H1 (cell line): ENCODE results near the gene BRPF1. TPM values are rescaled to one million over a fixed set of nuclear protein-coding genes. Genes with fewer than 3 reads are reported as not detected.

Experiments
- CTCF ChIA-PET: fragments of 300-600 bp; sonication (Branson Sonifier 250); formaldehyde crosslinking; loops from one replicate; lab custom pipeline; 2021; ENCODE audit not compliant: partially characterized antibody; lab: Charles Lee
- POLR2A ChIA-PET: fragments of 300-600 bp; sonication (Branson Sonifier 250); formaldehyde crosslinking; loops from one replicate; lab custom pipeline; 2021; ENCODE audit warnings: inconsistent platforms; ENCODE audit not compliant: partially characterized antibody; lab: Charles Lee
- DNase-seq, 2 experiments: peaks; one replicate each; pipeline versions ENCODE4 v3.0.0 to v3.0.0-alpha.2; 2010 to 2022; ENCODE audit warnings: low spot score in 2 of 2, low read depth in 1 of 2, mixed read lengths in 1 of 2
- FAIRE-seq: peaks from 2 replicates; lab custom pipeline; 2011; peaks lifted over from hg19 to GRCh38; lab: Jason Lieb, UNC
- H2AFZ ChIP-seq: 2 replicates; pipeline ENCODE4 v1.8.1; 2012; ENCODE audit warnings: low read length, inconsistent platforms
- H2AK5ac ChIP-seq: 2 replicates; pipeline ENCODE4 v1.6.1; 2013; ENCODE audit warnings: low read depth, low read length
- H2BK120ac ChIP-seq: replicated peaks from 2 replicates; pipeline ENCODE3; 2013; ENCODE audit warnings: low read depth, low read length, inconsistent platforms
- H2BK12ac ChIP-seq: 2 replicates; pipeline ENCODE4 v1.6.1; 2013; ENCODE audit warnings: low read depth, low read length
- H2BK15ac ChIP-seq: 2 replicates; pipeline ENCODE4 v1.6.1; 2013; ENCODE audit warnings: low read length
- H2BK20ac ChIP-seq: 2 replicates; pipeline ENCODE4 v1.6.1; 2013; ENCODE audit warnings: low read length
- H2BK5ac ChIP-seq: 2 replicates; pipeline ENCODE4 v1.6.1; 2013; ENCODE audit warnings: low read depth, low read length
- H3K14ac ChIP-seq: 2 replicates; pipeline ENCODE4 v1.6.1; 2013; ENCODE audit warnings: inconsistent platforms; ENCODE audit not compliant: insufficient read length
- H3K18ac ChIP-seq: 2 replicates; pipeline ENCODE4 v1.6.1; 2013; ENCODE audit warnings: low read length; ENCODE audit errors: extremely low read depth
- H3K23ac ChIP-seq: 2 replicates; pipeline ENCODE4 v1.6.1; 2013; ENCODE audit warnings: inconsistent platforms; ENCODE audit not compliant: insufficient read length
- H3K23me2 ChIP-seq: 2 replicates; pipeline ENCODE4 v1.6.1; 2013; ENCODE audit warnings: low read depth, low read length
- H3K27ac ChIP-seq: 2 replicates; pipeline ENCODE4 v1.6.1; 2011; ENCODE audit warnings: low read depth, low read length, inconsistent platforms
- H3K27me3 ChIP-seq, 4 experiments: replicated peaks in 1 of 4; 1 replicate in 1 of 4; 2 replicates in 3 of 4; pipeline versions ENCODE4 v1.6.1 to v1.8.1; 2011 to 2013; ENCODE audit warnings: low read length in 3 of 4, mild to moderate bottlenecking in 3 of 4, inconsistent platforms in 2 of 4, mixed read lengths in 2 of 4, moderate library complexity in 1 of 4; ENCODE audit not compliant: control insufficient read depth in 3 of 4, insufficient read depth in 3 of 4; ENCODE audit errors: extremely low read depth in 1 of 4
- H3K36me3 ChIP-seq, 4 experiments: 2 replicates each; pipeline versions ENCODE4 v1.6.1 to v1.8.1; 2011 to 2013; ENCODE audit warnings: mild to moderate bottlenecking in 4 of 4, low read length in 3 of 4, moderate library complexity in 2 of 4, control low read depth in 1 of 4, inconsistent platforms in 1 of 4; ENCODE audit not compliant: insufficient read depth in 4 of 4, control insufficient read depth in 2 of 4
- H3K4ac ChIP-seq: replicated peaks from 2 replicates; pipeline ENCODE3; 2013; ENCODE audit warnings: low read length, low read depth, mixed read lengths, inconsistent platforms; ENCODE audit not compliant: insufficient read length
- H3K4me1 ChIP-seq, 4 experiments: replicated peaks in 1 of 4; 1 replicate in 1 of 4; 2 replicates in 3 of 4; pipeline versions ENCODE4 v1.6.1 to v1.8.1; 2011 to 2013; ENCODE audit warnings: low read length in 3 of 4, inconsistent platforms in 2 of 4, mixed read lengths in 1 of 4; ENCODE audit not compliant: insufficient read depth in 4 of 4, control insufficient read depth in 3 of 4
- H3K4me2 ChIP-seq, 2 experiments: 2 replicates each; pipeline versions ENCODE4 v1.6.1 to v1.8.1; 2011 to 2013; ENCODE audit warnings: low read depth in 2 of 2, low read length in 2 of 2, control low read depth in 1 of 2, inconsistent platforms in 1 of 2, mild to moderate bottlenecking in 1 of 2; ENCODE audit not compliant: insufficient read depth in 1 of 2
- H3K4me3 ChIP-seq, 4 experiments: fragments of 200-600, 300-600 bp in 1 of 4; sonication (generic), shearing (Covaris generic), sonication (Bioruptor Twin) in 1 of 4; 2 replicates each; pipeline versions ENCODE4 v1.5.1 to v1.8.1; 2011 to 2016; ENCODE audit warnings: low read length in 4 of 4, low read depth in 3 of 4, control low read depth in 2 of 4, inconsistent platforms in 2 of 4, mild to moderate bottlenecking in 2 of 4, mixed read lengths in 1 of 4, moderate library complexity in 1 of 4; ENCODE audit not compliant: insufficient read depth in 2 of 4; ENCODE audit errors: extremely low read depth in 1 of 4
- H3K56ac ChIP-seq: replicated peaks from 2 replicates; pipeline ENCODE3; 2013; ENCODE audit warnings: low read depth, mild to moderate bottlenecking, mixed read lengths, low read length, inconsistent platforms; ENCODE audit not compliant: insufficient read length
- H3K79me1 ChIP-seq: 2 replicates; pipeline ENCODE4 v1.6.1; 2013; ENCODE audit warnings: low read depth, low read length, control low read depth
- H3K79me2 ChIP-seq, 2 experiments: 2 replicates each; pipeline versions ENCODE4 v1.6.1 to v1.8.1; 2012 to 2013; ENCODE audit warnings: low read length in 2 of 2, mild to moderate bottlenecking in 2 of 2, inconsistent platforms in 1 of 2; ENCODE audit not compliant: insufficient read depth in 2 of 2, control insufficient read depth in 1 of 2
- H3K9ac ChIP-seq, 4 experiments: replicated peaks in 1 of 4; 1 replicate in 1 of 4; 2 replicates in 3 of 4; pipeline versions ENCODE4 v1.6.1 to v1.8.1; 2011 to 2013; ENCODE audit warnings: low read depth in 3 of 4, low read length in 3 of 4, control low read depth in 2 of 4, mild to moderate bottlenecking in 2 of 4, moderate library complexity in 2 of 4, inconsistent platforms in 1 of 4; ENCODE audit errors: extremely low read depth in 1 of 4
- H3K9me3 ChIP-seq, 2 experiments: 2 replicates each; pipeline versions ENCODE4 v1.6.1 to v1.8.1; 2012 to 2013; ENCODE audit warnings: mild to moderate bottlenecking in 2 of 2, moderate library complexity in 2 of 2, control low read depth in 1 of 2, inconsistent platforms in 1 of 2, low read depth in 1 of 2, low read length in 1 of 2, mixed read lengths in 1 of 2; ENCODE audit not compliant: insufficient read depth in 2 of 2
- H4K20me1 ChIP-seq, 2 experiments: replicated peaks in 1 of 2; 2 replicates each; pipeline versions ENCODE3 to v1.8.1; 2011 to 2013; ENCODE audit warnings: inconsistent platforms in 2 of 2, low read length in 2 of 2, mild to moderate bottlenecking in 1 of 2; ENCODE audit not compliant: insufficient read depth in 2 of 2, control insufficient read depth in 1 of 2
- H4K5ac ChIP-seq: 2 replicates; pipeline ENCODE4 v1.6.1; 2013; ENCODE audit warnings: low read length, low read depth, mixed read lengths, inconsistent platforms; ENCODE audit not compliant: insufficient read length
- H4K8ac ChIP-seq: 2 replicates; pipeline ENCODE4 v1.8.0; 2013; ENCODE audit warnings: mild to moderate bottlenecking, moderate library complexity, low read length, inconsistent platforms; ENCODE audit not compliant: insufficient read depth; ENCODE audit errors: extremely low read depth
- H4K91ac ChIP-seq: replicated peaks from 2 replicates; pipeline ENCODE3; 2013; ENCODE audit warnings: low read length, mixed read lengths, inconsistent platforms; ENCODE audit not compliant: insufficient read length
- ATF2 ChIP-seq: IDR thresholded peaks from 2 replicates; pipeline ENCODE4 v1.6.1; 2012; ENCODE audit warnings: low read length, inconsistent platforms
- BACH1 ChIP-seq: IDR thresholded peaks from 2 replicates; pipeline ENCODE4 v1.6.1; 2012; ENCODE audit warnings: low read length, improper control_type of control experiment
- CEBPB ChIP-seq: IDR thresholded peaks from 2 replicates; pipeline ENCODE4 v1.6.1; 2012; ENCODE audit warnings: low read depth, low read length
- CHD2 ChIP-seq: IDR thresholded peaks from 2 replicates; pipeline ENCODE4 v1.6.1; 2012; ENCODE audit warnings: low read length, improper control_type of control experiment
- EP300 ChIP-seq, 2 experiments: IDR thresholded peaks; 1 replicate in 1 of 2; 2 replicates in 1 of 2; pipeline ENCODE4 v1.6.1; 2011 to 2012; ENCODE audit warnings: low read depth in 2 of 2, low read length in 2 of 2, mild to moderate bottlenecking in 2 of 2, borderline replicate concordance in 1 of 2, inconsistent platforms in 1 of 2, moderate library complexity in 1 of 2
- EZH2 ChIP-seq: fragments of 200-600 bp; sonication (generic); IDR thresholded peaks from 2 replicates; pipeline ENCODE4 v1.7.1; 2012; ENCODE audit warnings: low read depth, mild to moderate bottlenecking, moderate library complexity, low read length, inconsistent platforms; ENCODE audit not compliant: severe bottlenecking
- FOSL1 ChIP-seq: IDR thresholded peaks from 2 replicates; pipeline ENCODE4 v1.6.1; 2011; ENCODE audit warnings: mild to moderate bottlenecking, low read depth, low read length, moderate library complexity; ENCODE audit not compliant: insufficient read depth
- KDM1A ChIP-seq: fragments of 200-600, 300-600 bp; sonication (generic); IDR thresholded peaks from 2 replicates; pipeline ENCODE4 v1.7.1; 2016; ENCODE audit warnings: mild to moderate bottlenecking, low read length, borderline replicate concordance
- MAFK ChIP-seq: IDR thresholded peaks from 2 replicates; pipeline ENCODE4 v1.6.1; 2012; ENCODE audit warnings: low read depth, mild to moderate bottlenecking, improper control_type of control experiment, low read length
- RXRA ChIP-seq: IDR thresholded peaks from 2 replicates; pipeline ENCODE4 v1.6.1; 2011; ENCODE audit warnings: low read depth, mild to moderate bottlenecking, low read length, moderate library complexity; ENCODE audit not compliant: insufficient read depth
- TAF7 ChIP-seq: optimal IDR thresholded peaks from 2 replicates; pipeline ENCODE3; 2011; ENCODE audit warnings: low read depth, mild to moderate bottlenecking, inconsistent platforms, low read length, moderate library complexity, borderline replicate concordance
- YY1 ChIP-seq: IDR thresholded peaks from 2 replicates; pipeline ENCODE4 v1.6.1; 2011; ENCODE audit warnings: low read depth, mild to moderate bottlenecking, low read length
- WGBS, 2 experiments: shearing (Covaris generic) in 1 of 2; methylation state at CpG; one replicate each; pipeline versions ENCODE4 v1.1.6 to v1.1.7; 2013 to 2015; ENCODE audit warnings: low lambda C conversion rate in 2 of 2, mixed read lengths in 2 of 2, inconsistent platforms in 1 of 2, low coverage in 1 of 2, missing lambda C conversion rate in 1 of 2; ENCODE audit not compliant: insufficient replicate concordance in 2 of 2, insufficient coverage in 1 of 2, insufficient read length in 1 of 2; ENCODE audit errors: extremely low coverage in 1 of 2, missing lambda C conversion rate in 1 of 2; 5-methylcytosine and 5-hydroxymethylcytosine counted together
- polyA plus RNA-seq, 7 experiments: library from polyadenylated mRNA; depleted of rRNA in 3 of 7; stranded (reverse) in 5 of 7; unstranded in 2 of 7; fragments of >200 nt in 5 of 7; fragments of 200-250 nt in 2 of 7; gene quantifications; 1 replicate in 5 of 7; 2 replicates in 1 of 7; 4 replicates in 1 of 7; pipeline versions ENCODE4 v1.2.1 to v1.2.3, GENCODE V29; 2011 to 2013; ENCODE audit warnings: missing spikeins in 2 of 7, mixed read lengths in 2 of 7
- total RNA-seq: library from RNA; stranded (reverse); fragmentation: NEBNext Ultra II Directional; extraction: Animal tissue kit (Norgen Biotek cat#: 25700); gene quantifications from 2 replicates; pipeline ENCODE4 v1.2.1, GENCODE V29; 2021

BRPF1 gene
- total and polyA plus RNA-seq, 2 of the 8 experiments (the other 6 are each of a cell fraction or from before 2014, with no cell fraction given) = 11.3 to 21.7 TPM

DNA sequence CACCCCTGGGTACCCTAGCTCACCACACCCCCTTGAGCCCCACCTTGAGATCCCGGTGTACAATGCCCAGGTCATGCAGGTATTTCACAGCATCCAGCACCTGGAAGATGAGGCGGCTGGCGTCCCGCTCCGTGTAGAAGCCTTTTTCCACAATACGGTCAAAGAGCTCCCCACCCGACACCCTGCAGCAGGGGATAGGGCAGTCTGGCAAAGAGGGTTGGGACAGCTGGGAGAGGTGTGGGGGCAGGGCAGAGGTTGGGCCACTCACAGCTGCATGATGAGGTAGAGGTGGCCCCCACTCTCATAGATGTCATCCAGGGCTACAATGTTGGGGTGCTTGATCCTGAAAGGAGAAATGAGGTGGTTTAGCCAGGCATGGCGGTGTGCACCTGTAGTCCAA is 31.3 kb downstream of the BRPF1 start:
- no peak overlapping the region for H4K91ac ChIP-seq
- no peaks in the 10 kb centered on the region for H3K23me2 ChIP-seq
- no peak overlapping the region for H2BK120ac ChIP-seq
- no peak overlapping the region for H3K18ac ChIP-seq
- no peak overlapping the region for H2BK12ac ChIP-seq
- no peak overlapping the region for H2BK20ac ChIP-seq
- no peak overlapping the region for H3K14ac ChIP-seq
- no peak overlapping the region for H3K27ac ChIP-seq
- no peak overlapping the region for H3K56ac ChIP-seq
- H4K5ac ChIP-seq = no peak overlapping the region
- H3K4me1 ChIP-seq = peaks cover 0 to 7% (median 0%) of the 10 kb centered on the region in 4 experiments; a peak in 1 of 7 replicates
- no peaks in the 10 kb centered on the region for H3K79me1 ChIP-seq
- H3K36me3 ChIP-seq = peaks cover 0 to 13% (median 2%) of the 10 kb centered on the region in 4 experiments; a peak in 4 of 8 replicates
- 89% methylated on average over 8 of the region's 8 CpGs; no CpG with 5 or more reads in 1 of the 2 experiments for WGBS, 2 experiments
- ChIA-PET POLR2A (interaction anchor here (0.6 to 4.1 kb wide), 9 partner anchors 10 to 248 kb away, joined by 3 to 31 read pairs (median 3); partner anchors contain the start of gene OGG1), CTCF (interaction anchor here (1.0 to 1.4 kb wide), 2 partner anchors 25 to 35 kb away, joined by 3 to 4 read pairs; no protein-coding TSS in a partner anchor)
- H3K9ac ChIP-seq = no peak overlapping the region
- no peak overlapping the region for H4K8ac ChIP-seq
- H3K27me3 ChIP-seq = no peaks in the 10 kb centered on the region; a peak in 3 of 7 replicates
- H2BK5ac ChIP-seq = no peak overlapping the region
- FAIRE-seq (no peak), DNase-seq (no peak)
- no peak overlapping the region for H3K4me2 ChIP-seq
- no peak overlapping the region for H2AK5ac ChIP-seq
- H2AFZ ChIP-seq = no peak overlapping the region
- no peak overlapping the region for H3K23ac ChIP-seq
- H3K9me3 ChIP-seq = no peaks in the 10 kb centered on the region
- no peak overlapping the region for H2BK15ac ChIP-seq
- peaks cover 0 to 7% of the 10 kb centered on the region in 2 experiments for H4K20me1 ChIP-seq
- no peaks in the 10 kb centered on the region for H3K79me2 ChIP-seq
- H3K4ac ChIP-seq = no peak overlapping the region
- H3K4me3 ChIP-seq = no peak overlapping the region
- TF ChIP-seq KDM1A (no peak), CHD2 (no peak), BACH1 (no peak), RXRA (no peak), EP300 (IDR thresholded peaks at IDR 0.05; ENCODE audit: borderline replicate concordance in 1 of 2, low read depth in 2 of 2, low read length in 2 of 2) (no peak), CEBPB (no peak), ATF2 (no peak), TAF7 (no peak), EZH2 (no peak), FOSL1 (no peak), YY1 (no peak), MAFK (no peak)
